ENCODE results near the gene REG4.
"Not testable (repeated sequence)": the region's sequence is repeated elsewhere in the genome, so short reads cannot be mapped to it uniquely, and the experiment has no call there.

The REG4 gene

DNA sequence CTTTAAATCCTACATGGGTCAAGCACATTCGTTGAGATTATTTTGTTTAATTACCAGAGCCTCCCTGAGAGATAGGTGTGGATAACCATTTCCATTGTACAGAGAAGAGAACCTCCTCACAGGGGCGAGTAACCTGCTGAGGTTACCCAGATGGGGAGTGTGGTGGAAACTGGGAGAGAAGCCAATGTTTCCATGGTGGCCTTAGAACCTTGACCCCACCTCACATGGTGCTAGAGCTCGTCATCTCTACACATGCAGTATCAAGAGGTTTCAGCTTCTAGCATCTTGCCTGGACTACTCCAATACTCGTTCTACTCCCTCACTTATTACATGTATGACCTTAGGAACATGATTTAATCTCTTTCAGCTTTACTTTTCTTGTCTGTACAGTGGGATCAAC is 4.8 kb downstream of the REG4 start:
- DNase-seq (ENCODE audit: low read depth in 2 of 2) = no peak

DNA sequence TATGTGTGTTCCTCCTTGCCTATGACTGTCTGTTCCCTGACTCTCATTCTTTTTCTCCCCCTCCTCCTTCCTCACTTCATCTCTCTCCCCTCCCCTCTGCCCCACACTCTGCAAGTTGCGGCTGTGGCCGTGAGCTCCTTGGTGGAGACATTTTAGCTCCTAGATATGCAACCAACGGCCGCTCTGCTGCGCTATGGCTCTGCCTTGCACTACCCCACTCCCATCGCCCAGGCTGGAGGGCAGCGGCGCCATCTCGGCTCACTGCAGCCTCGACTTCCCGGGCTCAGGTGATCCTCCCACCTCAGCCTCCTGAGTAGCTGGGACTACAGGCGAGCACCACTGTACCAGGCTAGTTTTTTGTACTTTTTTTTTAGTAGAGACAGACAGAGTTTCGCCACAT is 5.5 kb downstream of the REG4 start:
- no peak for DNase-seq (ENCODE audit: low read depth in 2 of 2)

DNA sequence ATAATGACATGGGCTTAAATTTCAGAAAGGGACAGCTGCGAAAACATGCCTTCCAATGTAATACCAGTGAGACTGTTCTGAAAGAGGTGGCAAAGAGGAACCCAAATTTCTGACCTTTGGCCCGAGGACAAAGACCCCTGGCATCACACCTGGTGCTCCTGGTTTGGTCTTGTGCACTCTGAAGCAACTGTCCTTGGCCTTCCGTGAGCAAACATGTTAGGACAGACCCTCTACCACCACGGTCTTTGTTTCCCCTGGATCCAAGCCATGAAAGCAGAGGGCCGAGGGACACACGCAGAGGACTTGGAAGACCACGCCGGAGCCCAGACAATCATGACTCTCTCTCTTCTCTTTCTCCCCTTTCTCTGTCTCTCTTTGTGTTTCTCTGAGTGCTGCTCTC is 6.0 kb downstream of the REG4 start:
- DNase-seq (ENCODE audit: low read depth in 2 of 2) = no peak

DNA sequence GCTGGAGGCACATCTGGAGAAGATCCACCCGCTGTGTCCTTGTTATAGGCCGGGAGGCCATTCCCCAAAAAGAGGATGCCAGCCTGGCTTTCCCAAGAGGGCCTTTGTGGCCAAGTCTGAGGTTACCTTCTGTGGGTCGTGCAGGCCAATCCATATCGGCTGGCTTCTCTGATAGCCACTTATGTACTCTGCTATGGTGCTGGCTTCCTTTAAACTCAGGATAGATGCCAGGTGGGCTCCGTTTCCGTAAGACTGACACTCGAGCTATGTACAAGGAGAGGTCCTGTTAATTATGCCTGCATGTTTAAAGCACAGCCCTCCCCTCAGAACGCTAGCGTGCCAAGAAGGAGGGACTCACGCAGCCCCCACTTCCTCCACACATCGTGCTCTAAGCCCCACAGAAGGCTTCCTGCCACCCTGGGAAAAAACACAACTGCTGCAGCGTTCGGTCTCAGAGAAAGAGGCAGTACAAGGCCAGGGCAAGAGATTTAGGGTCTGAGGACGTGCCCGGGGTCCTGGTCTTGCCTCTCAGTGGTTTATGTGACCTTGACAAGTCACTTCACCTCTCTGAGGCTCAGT is 11.6 kb downstream of the REG4 start:
- DNase-seq (ENCODE audit: low read depth in 2 of 2) = no peak

DNA sequence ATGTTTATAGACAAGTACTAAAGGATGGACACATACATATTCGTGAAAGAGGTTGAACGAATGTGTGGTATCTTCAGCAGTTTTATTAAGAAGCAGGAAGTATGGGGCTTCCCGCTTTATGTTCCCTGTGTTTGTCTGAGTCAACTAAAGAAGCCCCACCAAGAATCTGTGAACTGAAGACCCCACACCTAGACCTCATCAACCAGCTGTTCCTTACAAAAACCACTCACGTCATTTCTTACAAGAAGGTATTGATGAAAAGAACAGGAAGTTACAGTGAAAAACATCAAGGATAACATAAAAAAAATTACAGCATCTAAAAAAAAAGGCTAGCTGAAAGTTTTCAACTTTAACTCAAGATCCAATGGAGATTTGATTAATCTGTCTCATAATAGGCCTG is 12.3 kb downstream of the REG4 start:
- no peak for DNase-seq (ENCODE audit: low read depth in 2 of 2)

DNA sequence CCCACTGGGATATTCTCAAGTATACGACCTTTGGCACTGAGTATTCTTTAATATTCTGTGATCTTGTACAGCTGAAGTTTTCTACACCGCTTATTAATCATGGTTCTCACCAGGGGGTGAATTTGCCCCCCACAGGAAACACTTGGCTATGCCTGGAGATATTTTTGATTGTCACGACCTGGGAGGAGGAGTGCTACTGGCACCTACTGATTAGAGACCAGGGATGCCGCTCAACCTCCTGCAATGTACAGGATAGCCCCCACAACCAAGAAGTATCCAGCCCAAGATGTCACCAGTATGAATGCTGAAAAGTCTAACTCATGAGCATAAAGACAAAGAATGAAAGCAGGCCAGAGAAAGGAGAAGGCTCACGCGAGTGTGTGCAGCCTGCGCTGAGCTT is 13.7 kb downstream of the REG4 start:
- DNase-seq (ENCODE audit: low read depth in 2 of 2) = no peak

DNA sequence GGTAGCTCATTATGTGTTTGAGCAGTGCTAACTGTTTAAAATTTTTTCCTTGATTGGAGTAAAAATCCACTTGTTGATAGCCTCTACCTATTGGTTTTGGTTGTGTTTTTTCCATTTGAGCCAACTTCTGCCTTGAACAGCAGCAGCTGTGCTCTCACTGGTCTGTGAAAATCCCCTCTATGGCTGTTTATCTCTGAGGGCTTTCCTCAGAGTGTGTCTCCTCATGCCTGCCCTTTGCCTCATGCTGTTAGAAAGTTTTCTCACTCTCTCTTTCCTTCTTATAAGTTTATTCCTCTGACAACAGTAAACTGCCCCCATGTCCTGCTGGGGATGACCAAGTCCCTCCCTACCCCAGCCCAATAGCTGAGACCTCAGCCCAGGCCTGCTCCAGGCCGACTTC is 14.1 kb downstream of the REG4 start:
- DNase-seq (ENCODE audit: low read depth in 2 of 2) = no peak

DNA sequence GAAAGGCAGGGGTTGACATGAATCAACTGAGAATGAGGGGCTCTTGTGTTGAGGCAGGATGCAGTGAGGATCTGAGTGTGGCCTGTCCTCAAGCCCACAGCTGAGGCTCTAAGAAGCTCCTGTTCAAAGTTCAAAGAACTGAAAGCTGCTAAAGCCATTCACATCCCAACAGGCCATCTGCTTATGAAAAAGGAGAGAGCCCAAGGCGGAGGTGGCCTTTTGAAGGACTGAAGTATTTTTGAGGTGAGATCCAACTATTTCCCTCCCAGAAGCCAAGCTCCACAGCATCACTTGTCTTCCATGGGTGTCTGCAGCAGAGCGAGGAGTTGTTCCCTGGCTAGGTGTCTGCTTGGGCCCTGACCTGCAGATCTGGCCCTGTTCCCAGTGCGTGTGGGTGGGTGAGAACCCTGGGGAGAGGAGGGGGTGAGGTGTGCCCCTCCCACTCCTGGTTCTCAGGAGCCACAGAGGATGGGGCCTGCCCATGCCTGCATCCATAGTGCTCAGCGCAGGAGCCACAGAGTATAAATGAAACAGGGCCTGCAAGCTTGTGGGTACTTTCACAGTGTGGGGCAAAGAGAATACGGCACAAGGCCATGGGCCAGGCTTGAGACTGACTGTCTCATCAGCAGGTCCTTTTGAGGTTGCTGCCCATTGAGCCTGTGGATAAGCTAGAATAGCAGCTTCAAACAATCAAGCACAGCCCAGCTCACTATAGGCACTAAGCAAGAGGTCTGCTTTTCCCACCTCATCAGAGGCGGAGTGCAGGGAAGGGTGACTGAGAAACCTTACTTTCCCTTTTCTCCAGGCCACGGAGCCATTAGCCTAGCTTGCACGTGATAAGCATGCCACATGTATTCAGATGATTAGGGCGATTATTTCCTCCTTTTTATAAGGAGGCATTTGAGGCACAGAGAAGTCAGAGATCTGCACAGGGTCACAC is 15.7 kb downstream of the REG4 start:
- no peak for DNase-seq (ENCODE audit: low read depth in 2 of 2)

DNA sequence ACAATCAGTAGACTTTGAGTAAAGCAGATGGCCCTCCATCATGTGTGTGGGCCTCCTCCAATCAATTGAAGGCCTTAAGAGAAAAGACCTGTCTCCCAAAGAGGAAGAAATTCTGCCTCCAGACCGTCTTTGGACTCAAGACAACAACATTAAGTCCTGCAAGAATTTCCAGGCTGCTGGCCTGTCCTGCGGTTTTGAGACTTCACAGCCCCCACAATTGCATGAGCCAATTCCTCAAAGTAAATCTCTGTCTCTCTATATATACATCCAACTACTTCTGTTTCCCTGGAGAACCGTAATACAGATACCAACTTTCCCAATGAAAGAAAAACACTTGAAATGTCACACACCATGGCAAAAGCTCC is 16.4 kb downstream of the REG4 start:
- no peak for DNase-seq (ENCODE audit: low read depth in 2 of 2)

DNA sequence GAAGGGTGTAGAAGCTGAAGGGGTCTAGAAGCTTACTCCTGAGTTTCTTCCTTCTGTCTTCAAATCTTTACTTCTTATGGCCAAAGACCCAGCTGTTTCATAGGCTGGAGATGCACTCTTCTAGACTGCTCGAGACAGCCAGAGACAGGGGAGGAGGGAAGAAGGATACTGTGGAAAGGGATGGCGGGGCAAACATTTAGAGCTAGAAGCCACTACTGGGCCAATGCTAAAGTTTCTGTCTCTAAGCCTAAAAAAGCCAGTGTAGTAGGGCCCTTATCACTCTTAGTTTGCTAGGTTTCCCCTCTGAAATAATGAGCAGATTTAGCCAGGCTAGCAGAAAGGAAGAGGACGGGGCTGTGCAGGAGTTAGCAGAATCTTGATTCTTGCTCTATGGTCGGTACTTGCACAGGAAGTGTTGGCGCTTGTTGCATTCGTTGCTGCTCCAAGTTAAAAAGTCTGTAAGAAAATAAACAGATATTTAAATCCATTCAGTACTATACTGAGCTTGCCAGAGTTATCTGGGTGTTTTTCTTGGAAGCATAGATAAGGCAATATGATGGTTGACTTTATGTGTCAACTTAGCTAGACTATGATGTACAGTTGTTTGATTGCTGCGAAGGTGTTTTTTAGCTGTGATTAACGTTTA is 16.9 kb downstream of the REG4 start:
- no peak for DNase-seq (ENCODE audit: low read depth in 2 of 2)

DNA sequence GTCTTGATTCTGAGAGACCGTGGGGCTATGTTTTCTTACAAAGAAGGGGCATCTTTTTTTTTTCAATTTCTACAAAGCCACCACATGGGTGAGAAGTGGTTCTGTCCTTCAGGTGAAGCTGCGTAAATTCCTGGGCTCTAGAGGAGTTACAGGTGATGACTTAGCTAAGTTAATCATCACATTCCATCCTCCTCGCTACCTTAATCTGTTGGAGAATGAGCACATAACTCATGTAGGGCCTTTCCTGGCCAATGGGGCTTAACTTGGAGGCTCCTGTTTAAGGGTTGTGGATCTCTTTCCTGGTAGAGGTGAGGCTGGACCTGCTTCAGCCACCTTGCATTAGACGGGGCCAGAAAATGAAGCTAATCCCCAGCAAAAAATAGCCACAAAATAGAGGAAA is 19.9 kb downstream of the REG4 start:
- no peak for DNase-seq (ENCODE audit: low read depth in 2 of 2)

DNA sequence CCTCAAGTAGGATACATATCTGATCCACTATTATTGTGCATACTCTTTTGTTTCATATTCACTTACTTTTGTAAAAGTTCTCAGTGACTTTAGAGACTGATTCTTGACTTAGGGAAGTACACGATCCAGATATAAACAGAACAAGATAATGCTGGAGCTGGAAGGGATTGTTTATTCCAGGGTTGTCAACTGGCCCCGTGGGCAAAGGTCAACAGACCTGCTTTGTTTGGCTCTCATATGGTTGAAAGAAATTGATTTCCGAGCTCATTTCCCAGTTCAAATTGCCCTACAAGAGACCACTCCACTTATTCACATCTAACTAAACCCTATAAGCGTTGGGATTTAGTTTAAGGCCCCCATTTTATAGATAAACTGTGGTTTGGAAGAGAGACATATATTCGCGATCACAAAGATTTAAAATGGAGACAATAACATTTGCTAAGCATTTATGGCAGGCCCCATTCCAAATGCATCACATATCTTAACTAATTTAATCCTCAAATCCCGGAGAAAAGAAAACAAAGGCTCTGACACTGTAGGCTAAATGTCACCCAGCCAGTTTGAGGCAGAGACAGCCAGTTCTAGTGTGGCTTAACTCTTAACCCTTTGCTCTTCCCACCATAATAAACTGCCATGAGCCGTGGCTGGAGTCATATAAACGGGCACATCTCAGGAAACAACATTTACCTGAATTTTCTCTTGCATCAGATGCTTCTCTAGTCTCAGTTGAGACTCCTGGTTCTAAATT is 20.6 kb downstream of the REG4 start:
- DNase-seq (ENCODE audit: low read depth in 2 of 2) = no peak

DNA sequence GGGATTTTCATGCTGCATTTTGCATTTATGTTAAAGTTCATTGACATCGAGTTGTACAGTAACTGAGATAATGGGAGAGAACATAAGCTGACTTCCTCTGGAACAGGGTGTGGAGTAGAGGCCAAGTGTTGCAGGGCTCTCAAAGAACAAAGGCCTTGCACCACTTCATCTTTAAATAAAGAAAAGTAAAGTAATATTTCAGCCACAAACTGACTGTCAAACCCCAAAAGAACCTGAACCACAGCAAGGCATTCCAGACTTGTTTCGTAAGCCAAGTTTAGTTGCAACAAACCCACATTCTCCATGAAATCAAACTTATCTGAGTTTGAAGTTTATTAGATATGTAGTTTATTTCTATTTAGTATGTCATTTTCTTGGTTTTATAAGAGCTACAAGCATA is 23.5 kb downstream of the REG4 start:
- DNase-seq (ENCODE audit: low read depth in 2 of 2) = no peak

DNA sequence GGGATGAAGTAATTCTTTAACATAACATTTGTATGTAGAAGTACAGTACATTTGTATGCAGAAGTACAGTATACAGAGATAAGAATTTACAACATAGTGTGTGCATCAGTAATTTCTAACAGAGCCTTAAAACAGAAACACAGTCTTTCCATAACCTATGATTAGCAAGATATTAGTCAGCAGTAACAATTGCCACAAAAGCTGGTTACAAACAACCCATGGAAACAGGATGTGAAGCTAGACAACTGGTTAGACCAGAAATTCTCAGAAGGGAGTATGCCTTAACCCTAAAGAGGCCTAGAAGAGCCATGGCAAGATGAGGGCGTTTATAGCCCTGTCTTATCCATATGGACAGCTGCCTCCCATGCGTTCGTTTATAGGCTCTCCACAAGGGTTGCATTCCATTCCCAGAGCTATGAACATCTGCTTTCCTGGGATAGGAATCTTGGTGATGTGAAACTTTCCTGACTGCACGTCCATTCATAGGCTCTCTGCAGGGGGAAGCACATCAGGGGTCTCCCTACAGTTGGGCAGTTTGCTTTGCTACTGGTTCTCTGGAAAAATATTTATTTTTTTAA is 24.7 kb downstream of the REG4 start:
- DNase-seq (ENCODE audit: low read depth in 2 of 2) = not testable (repeated sequence)

DNA sequence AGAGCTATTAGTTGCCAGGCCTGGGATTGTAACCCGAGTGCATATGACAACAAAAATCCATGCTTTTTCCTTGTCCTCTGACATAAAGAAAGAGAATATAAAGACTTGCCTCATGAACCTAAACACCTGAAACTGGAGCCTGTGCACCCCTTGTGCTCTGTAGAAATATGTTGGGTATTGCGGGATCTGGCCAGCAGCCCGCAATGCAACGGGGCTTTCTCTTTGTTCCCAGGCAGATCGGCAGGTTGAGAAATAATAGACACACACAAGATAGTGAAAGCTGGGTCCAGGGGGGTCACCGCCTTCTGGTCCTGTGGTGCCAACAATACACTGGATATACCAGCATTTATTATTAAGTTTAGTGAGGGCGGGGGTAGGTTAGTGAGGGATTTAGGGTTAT is 25.2 kb downstream of the REG4 start:
- not testable (repeated sequence) for DNase-seq (ENCODE audit: low read depth in 2 of 2)

DNA sequence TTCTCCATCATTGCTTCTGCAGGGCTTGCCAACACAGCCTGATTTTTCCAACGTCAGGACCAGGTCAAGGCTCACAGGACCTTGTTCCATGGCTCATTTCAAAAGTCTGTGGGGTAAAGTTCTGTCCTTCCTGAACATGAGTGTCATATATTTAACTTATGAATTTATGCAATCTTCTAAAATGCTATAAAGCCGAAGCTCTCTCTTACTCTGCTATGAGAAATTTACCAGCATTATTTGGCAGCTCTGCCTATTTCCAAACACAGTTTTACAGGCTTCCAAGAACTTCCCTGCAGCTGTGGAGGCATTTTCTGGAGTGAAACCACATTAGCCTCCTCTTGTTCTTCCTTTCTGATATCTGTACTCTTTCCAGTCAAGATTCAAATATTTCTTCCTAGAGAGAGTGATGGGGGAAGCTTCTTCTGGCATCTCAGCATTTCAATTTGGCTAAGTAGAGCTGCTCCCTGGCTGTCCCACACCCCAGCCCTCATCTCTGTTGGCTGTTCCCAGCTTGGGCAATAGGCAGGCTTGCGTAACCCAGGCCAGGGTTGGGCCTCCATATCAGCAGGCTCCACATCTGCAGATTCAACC is 27.0 kb downstream of the REG4 start:
- DNase-seq (ENCODE audit: low read depth in 2 of 2) = no peak

DNA sequence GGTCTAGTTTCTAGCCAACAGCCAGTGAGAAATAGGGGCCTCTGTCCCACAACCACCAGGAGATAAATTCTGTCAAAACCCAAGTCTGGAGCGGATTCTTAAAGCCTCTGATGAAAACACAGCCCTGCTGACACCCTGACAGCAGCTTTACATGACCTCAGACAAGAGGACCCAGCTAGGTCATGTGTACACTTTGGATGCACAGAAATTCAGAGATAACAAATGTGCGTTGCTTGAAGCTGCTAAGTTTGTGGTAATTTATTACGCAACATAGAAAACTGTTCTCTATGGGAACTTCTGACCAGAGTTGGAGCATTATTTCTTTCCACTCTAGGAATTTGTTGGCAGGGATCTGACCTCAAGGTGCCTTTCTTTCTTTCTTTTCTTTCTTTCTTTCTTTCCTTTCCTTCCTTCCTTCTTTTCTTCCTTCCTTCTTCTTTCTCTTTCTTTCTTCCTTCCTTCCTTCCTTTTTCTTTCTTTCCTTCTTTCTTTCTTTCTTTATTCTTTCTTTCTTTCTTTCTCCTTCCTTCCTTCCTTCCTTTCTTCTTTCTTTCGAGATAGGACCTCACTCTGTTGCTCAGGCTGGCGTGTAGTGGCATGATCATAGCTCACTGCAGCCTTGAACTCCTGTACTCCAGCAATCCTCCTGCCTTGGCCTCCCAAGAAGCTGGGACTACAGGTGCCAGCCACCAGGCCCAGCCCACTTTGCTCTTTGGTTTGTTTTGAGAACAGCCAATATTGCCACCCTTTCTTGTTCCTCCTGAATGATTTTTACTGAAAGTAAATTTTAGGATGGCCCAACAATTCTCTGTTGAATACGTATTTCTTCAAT is 27.7 kb downstream of the REG4 start:
- DNase-seq (ENCODE audit: low read depth in 2 of 2) = no peak

DNA sequence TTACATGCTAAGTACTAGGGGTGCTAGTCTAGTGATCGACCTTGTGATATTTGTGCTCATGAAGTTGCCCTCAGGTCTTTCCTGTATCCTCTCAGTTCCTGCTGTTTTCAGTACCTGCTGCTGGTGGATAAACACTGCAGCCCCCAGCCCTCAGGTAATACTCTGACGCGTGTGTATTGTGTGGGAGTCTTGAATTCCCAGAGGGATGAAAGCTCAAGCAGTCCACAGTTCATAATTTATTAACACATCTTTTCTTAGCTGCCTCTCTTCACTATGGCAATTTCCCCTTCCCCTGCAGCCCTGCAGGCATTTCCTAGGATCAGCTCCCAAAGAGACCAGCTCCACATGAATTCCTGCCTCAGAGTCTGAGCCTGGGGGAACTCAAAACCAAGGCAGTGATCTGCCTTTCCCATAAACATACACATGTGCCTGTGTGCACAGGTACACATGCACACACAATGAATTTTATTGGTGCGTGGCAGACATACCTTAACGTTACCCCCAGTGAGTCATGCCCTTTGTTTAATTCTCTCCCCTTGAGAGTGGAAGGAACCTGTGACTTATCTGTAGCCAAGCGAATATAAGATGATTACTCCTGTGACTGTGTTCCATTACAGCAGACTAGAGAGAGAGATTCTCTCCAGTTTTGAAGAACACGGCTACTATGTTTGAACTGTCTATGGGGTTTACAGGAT is 28.5 kb downstream of the REG4 start:
- no peak for DNase-seq (ENCODE audit: low read depth in 2 of 2)

DNA sequence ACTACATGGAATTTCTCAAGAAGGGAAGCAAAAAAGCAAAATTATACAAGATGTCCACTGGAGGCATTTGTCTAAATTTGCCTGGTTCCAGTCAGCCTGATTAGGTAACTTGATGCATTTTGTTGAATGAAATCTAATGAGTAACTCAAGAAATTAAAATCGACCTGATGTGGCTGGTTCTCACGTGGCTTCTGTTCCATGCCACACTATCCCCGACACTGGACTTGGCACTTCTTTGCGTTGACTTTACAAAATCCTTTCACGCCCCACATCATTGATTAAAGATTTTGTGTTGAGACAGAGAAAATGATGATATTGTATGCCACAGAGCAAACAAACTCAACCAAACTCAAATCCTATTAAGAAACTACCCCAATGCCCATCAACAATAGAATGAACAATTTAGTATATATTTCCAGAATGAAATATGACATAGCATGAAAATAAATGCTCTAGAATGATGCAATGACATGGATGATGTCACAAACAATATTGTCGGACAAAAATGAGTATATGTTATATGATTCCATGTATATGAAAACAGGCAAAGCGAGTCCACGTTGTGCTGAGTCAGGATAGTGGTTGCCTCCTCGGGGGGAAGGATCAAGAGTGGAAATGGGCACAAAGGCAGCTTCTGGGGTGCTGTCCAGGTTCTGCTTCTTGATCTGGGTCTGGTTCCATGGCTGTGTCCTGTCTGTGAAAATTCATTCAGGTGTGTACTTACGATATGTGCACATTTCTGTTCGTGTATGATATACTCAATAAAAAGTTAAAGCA is 29.6 kb downstream of the REG4 start:
- no peak for DNase-seq (ENCODE audit: low read depth in 2 of 2)

Data from stimulated activated CD8-positive, alpha-beta memory T cell treated with anti-CD3 and anti-CD28 coated beads, Interleukin-15, amount 100 ng/mL, for 48 hours (primary cell).